NCI-H2227 (cell line): Measurements from ENCODE around the gene ASMTL.
"Not testable (repeated sequence)": the region's sequence is repeated elsewhere in the genome, so short reads cannot be mapped to it uniquely, and the experiment has no call there.

Source experiments
- DNase-seq: peaks from one replicate; lab custom pipeline; 2025; ENCODE audit not compliant: unreplicated experiment; lab: John Stamatoyannopoulos, UW

ASMTL gene, protein sequence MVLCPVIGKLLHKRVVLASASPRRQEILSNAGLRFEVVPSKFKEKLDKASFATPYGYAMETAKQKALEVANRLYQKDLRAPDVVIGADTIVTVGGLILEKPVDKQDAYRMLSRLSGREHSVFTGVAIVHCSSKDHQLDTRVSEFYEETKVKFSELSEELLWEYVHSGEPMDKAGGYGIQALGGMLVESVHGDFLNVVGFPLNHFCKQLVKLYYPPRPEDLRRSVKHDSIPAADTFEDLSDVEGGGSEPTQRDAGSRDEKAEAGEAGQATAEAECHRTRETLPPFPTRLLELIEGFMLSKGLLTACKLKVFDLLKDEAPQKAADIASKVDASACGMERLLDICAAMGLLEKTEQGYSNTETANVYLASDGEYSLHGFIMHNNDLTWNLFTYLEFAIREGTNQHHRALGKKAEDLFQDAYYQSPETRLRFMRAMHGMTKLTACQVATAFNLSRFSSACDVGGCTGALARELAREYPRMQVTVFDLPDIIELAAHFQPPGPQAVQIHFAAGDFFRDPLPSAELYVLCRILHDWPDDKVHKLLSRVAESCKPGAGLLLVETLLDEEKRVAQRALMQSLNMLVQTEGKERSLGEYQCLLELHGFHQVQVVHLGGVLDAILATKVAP

DNA sequence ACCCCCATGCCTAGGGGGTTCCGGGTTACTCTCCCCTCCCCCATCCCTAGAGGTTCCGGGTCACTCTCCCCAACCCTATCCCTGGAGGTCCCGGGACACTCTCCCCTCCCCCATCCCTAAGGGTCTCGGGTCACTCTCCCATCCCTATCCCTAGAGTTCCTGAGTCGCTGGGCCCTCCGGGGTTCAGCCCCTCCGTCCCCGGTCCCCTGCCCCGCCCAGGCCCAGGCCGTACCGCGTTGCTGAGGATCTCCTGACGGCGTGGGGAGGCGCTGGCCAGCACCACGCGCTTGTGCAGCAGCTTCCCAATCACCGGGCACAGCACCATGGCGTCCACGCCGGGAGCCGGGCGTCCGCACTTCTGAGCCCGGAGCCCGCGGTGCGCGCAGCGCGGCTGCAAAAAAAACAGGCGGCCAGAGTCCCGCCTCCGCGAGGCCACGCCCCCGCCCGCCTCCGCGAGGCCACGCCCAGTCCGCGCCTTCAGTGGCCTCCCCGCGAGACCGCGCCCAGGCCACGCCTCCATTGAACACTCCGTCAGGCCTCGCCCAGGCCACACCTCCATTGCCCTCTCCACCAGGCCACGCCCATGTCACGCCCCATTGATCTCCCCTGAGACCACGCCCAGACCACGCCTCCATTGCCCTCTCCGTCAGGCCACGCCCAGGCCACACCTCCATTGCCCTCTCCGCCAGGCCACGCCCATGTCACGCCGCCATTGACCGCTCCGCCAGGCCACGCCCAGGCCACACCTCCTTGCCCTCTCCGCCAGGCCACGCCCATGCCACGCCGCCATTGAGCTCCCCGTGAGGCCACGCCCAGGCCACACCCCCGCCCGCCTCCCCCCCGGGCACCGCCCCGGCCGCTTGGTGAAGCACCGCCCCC is at the start of gene ASMTL:
Gene ASMTL (minus strand): TSS at position 394 of the 879 bp plus-strand sequence. CDS start 69 bp downstream, at position 325.
- DNase-seq: no peak

GRCh38 chrX:1502241-1502640 is 49.5 kb upstream of the ASMTL start:
- DNase-seq: no peak

- no peak for DNase-seq
Observed at GRCh38 chrX:1500701-1501624, 48.3 kb upstream of the ASMTL start.

GRCh38 chrX:1496076-1496475 is 43.4 kb upstream of the ASMTL start:
- DNase-seq: no peak

- DNase-seq: no peak
Observed at GRCh38 chrX:1493877-1494510, 41.3 kb upstream of the ASMTL start.

DNA sequence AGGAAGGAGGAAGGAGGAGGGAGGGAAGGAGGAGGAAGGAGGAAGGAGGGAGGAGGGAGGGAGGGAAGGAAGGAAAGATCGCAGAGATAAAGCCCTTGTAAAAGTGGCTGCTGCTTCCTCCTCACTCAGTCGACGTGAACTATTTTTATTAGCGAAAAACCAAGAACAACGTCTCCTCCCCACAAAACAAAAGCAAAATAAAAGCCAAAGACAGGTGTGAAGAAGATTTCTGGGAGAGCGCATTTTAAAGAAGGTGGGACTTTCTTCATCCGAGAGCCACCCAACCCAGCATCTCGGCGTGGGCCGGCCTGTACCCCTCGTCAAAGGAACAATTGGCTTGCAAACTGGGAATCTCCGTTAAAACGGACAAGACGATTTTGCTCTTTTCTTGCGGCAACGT is 40.7 kb upstream of the ASMTL start:
- no peak for DNase-seq

- DNase-seq: no peak
Observed at GRCh38 chrX:1492421-1493012, 39.8 kb upstream of the ASMTL start.

DNA sequence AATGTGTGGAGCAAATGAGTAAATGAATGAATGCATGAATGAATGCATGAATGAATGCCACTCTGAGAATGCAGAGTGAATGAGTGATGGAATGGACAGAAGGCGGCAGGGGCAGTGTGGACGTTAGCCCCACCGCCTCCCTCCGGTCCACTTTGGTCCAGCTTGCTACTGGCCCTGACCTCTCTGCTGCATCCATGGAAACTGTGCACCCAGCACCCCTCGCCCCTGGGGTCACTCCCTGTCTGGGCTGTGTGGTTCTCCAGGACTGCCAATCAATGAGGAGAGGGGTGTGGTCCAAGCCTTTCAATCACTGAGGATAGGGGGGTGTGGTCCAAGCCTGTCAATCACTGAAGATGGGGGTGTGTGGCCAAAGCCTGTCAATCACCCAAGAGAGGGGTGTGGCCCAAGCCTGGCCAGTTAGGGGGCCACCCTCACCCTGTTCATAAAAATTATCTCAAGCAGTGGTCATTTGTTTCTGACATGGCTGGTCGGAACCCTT is 39.2 kb upstream of the ASMTL start:
- DNase-seq: no peak

DNA sequence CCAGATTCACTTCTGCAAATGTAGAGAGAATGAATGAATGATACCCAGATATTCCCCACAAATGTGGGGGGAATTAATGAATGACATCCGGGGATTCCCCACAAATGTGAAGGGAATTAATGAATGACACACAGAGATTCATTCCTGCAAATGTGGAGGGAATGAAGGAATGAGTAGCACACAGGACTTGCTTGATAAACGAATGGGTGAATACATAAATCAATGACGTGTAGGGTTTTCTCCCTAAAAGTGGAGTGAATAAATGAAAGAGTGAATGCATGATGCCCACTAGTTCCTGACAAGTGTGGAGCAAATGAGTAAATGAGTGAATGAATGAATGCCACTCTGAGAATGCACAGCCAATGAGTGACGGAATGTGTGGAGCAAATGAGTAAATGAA is 38.5 kb upstream of the ASMTL start:
- DNase-seq: not testable (repeated sequence)

DNA sequence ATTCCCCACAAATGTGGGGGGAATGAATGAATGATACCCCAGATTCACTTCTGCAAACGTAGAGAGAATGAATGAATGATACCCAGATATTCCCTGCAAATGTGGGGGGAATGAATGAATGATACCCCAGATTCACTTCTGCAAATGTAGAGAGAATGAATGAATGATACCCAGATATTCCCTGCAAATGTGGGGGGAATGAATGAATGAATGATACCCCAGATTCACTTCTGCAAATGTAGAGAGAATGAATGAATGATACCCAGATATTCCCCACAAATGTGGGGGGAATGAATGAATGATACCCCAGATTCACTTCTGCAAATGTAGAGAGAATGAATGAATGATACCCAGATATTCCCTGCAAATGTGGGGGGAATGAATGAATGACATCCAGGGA is 38.0 kb upstream of the ASMTL start:
- not testable (repeated sequence) for DNase-seq

DNA sequence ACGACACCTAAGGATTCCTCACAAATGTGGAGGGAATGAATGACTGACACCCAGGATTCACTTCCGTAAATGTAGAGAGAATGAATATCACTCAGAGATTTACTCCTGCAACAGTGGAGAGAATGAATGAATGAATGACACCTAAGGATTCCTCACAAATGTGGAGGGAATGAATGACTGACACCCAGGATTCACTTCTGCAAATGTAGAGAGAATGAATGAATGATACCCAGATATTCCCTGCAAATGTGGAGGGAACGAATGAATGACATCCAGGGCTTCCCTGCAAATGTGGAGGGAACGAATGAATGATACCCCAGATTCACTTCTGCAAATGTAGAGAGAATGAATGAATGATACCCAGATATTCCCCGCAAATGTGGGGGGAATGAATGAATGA is 36.6 kb upstream of the ASMTL start:
- not testable (repeated sequence) for DNase-seq

GRCh38 chrX:1488745-1489144 is 36.0 kb upstream of the ASMTL start:
- no peak for DNase-seq

GRCh38 chrX:1488141-1488540 is 35.4 kb upstream of the ASMTL start:
- no peak for DNase-seq

DNA sequence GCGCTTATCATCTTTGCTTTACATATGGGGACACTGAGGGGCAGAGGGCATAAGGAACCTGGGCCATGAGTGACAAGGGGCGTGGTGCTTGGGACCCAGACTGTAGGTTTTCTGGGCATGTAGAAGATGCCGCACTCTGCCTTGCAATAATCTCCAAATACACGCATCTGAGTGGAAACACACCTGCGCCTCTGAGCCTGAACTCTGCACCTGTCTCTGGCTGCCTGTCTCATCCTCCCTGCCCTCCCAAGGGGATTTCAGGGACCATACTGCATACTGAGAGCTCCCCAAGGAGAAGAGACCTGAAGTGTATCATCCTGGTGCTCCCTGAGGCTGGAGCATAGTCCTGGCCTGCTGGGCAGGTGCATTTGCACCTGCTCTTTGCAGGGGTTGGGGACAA is 34.7 kb upstream of the ASMTL start:
- DNase-seq: no peak

- no peak for DNase-seq
Observed at GRCh38 chrX:1486749-1487361, 34.1 kb upstream of the ASMTL start.

DNA sequence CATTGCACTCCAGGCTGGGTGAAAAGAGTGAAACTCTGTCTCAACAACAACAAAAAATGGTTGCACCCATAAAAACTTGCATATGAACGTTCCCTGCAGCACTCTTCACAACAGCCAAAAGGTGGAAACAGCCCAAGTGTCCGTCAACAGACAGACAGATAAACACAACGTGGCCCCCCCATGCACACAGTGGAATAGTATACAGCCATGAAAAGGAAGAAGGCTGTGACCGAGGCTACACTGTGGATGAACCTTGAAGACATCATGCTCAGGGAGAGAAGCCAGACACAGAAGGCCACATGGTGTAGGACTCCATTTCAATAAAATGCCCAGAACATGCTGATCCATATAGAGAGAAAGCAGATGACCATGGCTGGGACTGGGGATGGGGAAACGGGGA is 33.5 kb upstream of the ASMTL start:
- no peak for DNase-seq

DNA sequence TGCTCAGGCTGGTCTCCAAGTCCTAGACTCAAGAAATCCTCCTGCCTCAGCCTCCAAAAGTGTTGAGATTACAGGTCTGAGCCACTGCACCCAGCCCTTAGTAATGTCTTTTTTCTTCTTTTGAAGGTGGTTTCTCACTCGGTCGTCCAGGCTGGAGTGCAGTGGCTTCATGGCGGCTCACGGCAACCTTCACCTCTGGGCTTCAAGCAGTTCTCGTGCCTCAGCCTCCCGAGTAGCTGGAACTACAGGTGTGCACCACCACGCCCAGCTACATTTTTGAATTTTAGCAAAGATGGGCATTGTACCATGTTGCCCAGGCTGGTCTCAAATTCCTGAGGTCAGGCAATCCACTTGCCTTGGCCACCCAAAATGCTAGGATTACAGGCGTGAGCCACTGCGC is 32.3 kb upstream of the ASMTL start:
- no peak for DNase-seq

GRCh38 chrX:1484638-1485019 is 31.9 kb upstream of the ASMTL start:
- DNase-seq: no peak
